IMR-90 (cell line): ENCODE results near the gene GPR107. TPM values are rescaled to one million over a fixed set of nuclear protein-coding genes. Genes with fewer than 3 reads are reported as not detected.

Experiments used
- ATAC-seq: fragments of 200-7000 bp; cut with Tn5 transposase; 2 replicates; pipeline ENCODE4 v1.9.1; 2020; ENCODE audit warnings: low read depth, mild to moderate bottlenecking, moderate library complexity
- BruUV-seq: library from RNA; stranded (reverse); fragments of 400-500 nt; replicated peaks from 2 replicates; lab custom pipeline; 2021; lab: Mats Ljungman, UMichigan
- CTCF ChIA-PET: fragments of 300-600 bp; formaldehyde crosslinking; extraction: SDS; loops from one replicate; lab custom pipeline; 2021; ENCODE audit warnings: antibody characterized with exemption; lab: Yijun Ruan, JAX
- POLR2A ChIA-PET: fragments of 300-600 bp; sonication (Branson Sonifier 250); formaldehyde crosslinking; loops from one replicate; lab custom pipeline; 2022; ENCODE audit warnings: antibody characterized with exemption; ENCODE audit not compliant: unreplicated experiment; lab: Charles Lee
- DNase-seq: peaks from one replicate; pipeline ENCODE4 v3.0.0; 2013
- H2AFZ ChIP-seq: replicated peaks from 2 replicates; pipeline ENCODE3; 2013; ENCODE audit warnings: low read length, mild to moderate bottlenecking; ENCODE audit not compliant: poor library complexity
- H2AK5ac ChIP-seq: 2 replicates; pipeline ENCODE4 v1.6.1; 2013; ENCODE audit warnings: low read depth, low read length, inconsistent platforms
- H2AK9ac ChIP-seq: replicated peaks from 2 replicates; pipeline ENCODE3; 2013; ENCODE audit warnings: mild to moderate bottlenecking, low read depth, low read length, moderate library complexity; ENCODE audit not compliant: poor library complexity
- H2BK120ac ChIP-seq: 2 replicates; pipeline ENCODE4 v1.6.1; 2013; ENCODE audit warnings: low read depth, low read length, inconsistent platforms
- H2BK15ac ChIP-seq: 3 replicates; pipeline ENCODE4 v1.6.1; 2013; ENCODE audit warnings: low read depth, low read length, inconsistent platforms
- H2BK20ac ChIP-seq: 2 replicates; pipeline ENCODE4 v1.6.1; 2013; ENCODE audit warnings: low read depth, mild to moderate bottlenecking, inconsistent platforms, low read length, moderate library complexity
- H2BK5ac ChIP-seq: 2 replicates; pipeline ENCODE4 v1.6.1; 2013; ENCODE audit warnings: mild to moderate bottlenecking, low read depth, low read length, inconsistent platforms; ENCODE audit not compliant: poor library complexity, severe bottlenecking
- H3K14ac ChIP-seq: replicated peaks from 2 replicates; pipeline ENCODE4 v1.6.1; 2013; ENCODE audit warnings: low read depth, low read length, inconsistent platforms
- H3K18ac ChIP-seq: 2 replicates; pipeline ENCODE4 v1.6.1; 2013; ENCODE audit warnings: low read depth, low read length, control low read depth
- H3K23ac ChIP-seq: 2 replicates; pipeline ENCODE4 v1.6.1; 2013; ENCODE audit warnings: low read depth, low read length, inconsistent platforms
- H3K27ac ChIP-seq: 2 replicates; pipeline ENCODE4 v1.5.1; 2013; ENCODE audit warnings: mild to moderate bottlenecking, control low read depth, low read length; ENCODE audit not compliant: insufficient read depth
- H3K27me3 ChIP-seq: 2 replicates; pipeline ENCODE4 v1.6.1; 2013; ENCODE audit warnings: low read length; ENCODE audit not compliant: control insufficient read depth, insufficient read depth
- H3K36me3 ChIP-seq: 2 replicates; pipeline ENCODE4 v1.6.1; 2013; ENCODE audit warnings: low read length, mixed read lengths; ENCODE audit not compliant: control insufficient read depth, insufficient read depth
- H3K4ac ChIP-seq: 2 replicates; pipeline ENCODE4 v1.6.1; 2013; ENCODE audit warnings: low read depth, low read length, inconsistent platforms
- H3K4me1 ChIP-seq: 2 replicates; pipeline ENCODE4 v1.6.1; 2013; ENCODE audit warnings: low read length, mixed read lengths; ENCODE audit not compliant: control insufficient read depth, insufficient read depth
- H3K4me2 ChIP-seq: 2 replicates; pipeline ENCODE4 v1.6.1; 2013; ENCODE audit warnings: low read depth, mild to moderate bottlenecking, control low read depth, low read length, moderate library complexity
- H3K4me3 ChIP-seq: 2 replicates; pipeline ENCODE4 v1.5.1; 2013; ENCODE audit warnings: low read depth, mild to moderate bottlenecking, control low read depth, low read length, moderate library complexity; ENCODE audit not compliant: insufficient read depth
- H3K56ac ChIP-seq: 2 replicates; pipeline ENCODE4 v1.6.1; 2013; ENCODE audit warnings: low read length, inconsistent platforms; ENCODE audit not compliant: insufficient read depth; ENCODE audit errors: extremely low read depth
- H3K79me1 ChIP-seq, 2 experiments: 2 replicates each; pipeline ENCODE4 v1.6.1; 2013; ENCODE audit warnings: low read length in 2 of 2, inconsistent platforms in 1 of 2, low read depth in 1 of 2
- H3K9ac ChIP-seq: 2 replicates; pipeline ENCODE4 v1.6.1; 2013; ENCODE audit warnings: low read depth, low read length, control low read depth
- H3K9me1 ChIP-seq: 2 replicates; pipeline ENCODE4 v1.6.1; 2013; ENCODE audit warnings: low read length, inconsistent platforms; ENCODE audit not compliant: insufficient read depth
- H3K9me3 ChIP-seq: 2 replicates; pipeline ENCODE4 v1.6.1; 2013; ENCODE audit warnings: low read length; ENCODE audit not compliant: control insufficient read depth, insufficient read depth
- H4K20me1 ChIP-seq: 2 replicates; pipeline ENCODE4 v1.6.1; 2013; ENCODE audit warnings: low read length, inconsistent platforms; ENCODE audit not compliant: insufficient read depth
- H4K5ac ChIP-seq: 2 replicates; pipeline ENCODE4 v1.6.1; 2013; ENCODE audit warnings: mild to moderate bottlenecking, low read depth, low read length, control low read depth
- H4K8ac ChIP-seq, 2 experiments: 2 replicates each; pipeline ENCODE4 v1.6.1; 2013; ENCODE audit warnings: low read depth in 2 of 2, low read length in 2 of 2, control low read depth in 1 of 2, inconsistent platforms in 1 of 2
- H4K91ac ChIP-seq: 2 replicates; pipeline ENCODE4 v1.6.1; 2013; ENCODE audit warnings: low read depth, low read length, inconsistent platforms; ENCODE audit not compliant: insufficient read depth
- BHLHE40 ChIP-seq: fragments of 150-350 bp; IDR thresholded peaks from 2 replicates; pipeline ENCODE4 v1.6.1; 2016; ENCODE audit warnings: mild to moderate bottlenecking, low read depth, low read length
- CEBPB ChIP-seq: IDR thresholded peaks from 2 replicates; pipeline ENCODE4 v1.6.1; 2012; ENCODE audit warnings: low read depth, low read length, improper control_type of control experiment
- CTCF ChIP-seq: conservative IDR thresholded peaks from 2 replicates; pipeline ENCODE4 v1.5.1; 2012; ENCODE audit warnings: mild to moderate bottlenecking, low read depth, low read length, improper control_type of control experiment
- MXI1 ChIP-seq: IDR thresholded peaks from 2 replicates; pipeline ENCODE4 v1.6.1; 2012; ENCODE audit warnings: low read depth, mild to moderate bottlenecking, low read length, moderate library complexity, borderline replicate concordance
- NFE2L2 ChIP-seq: fragments of 150-350 bp; IDR thresholded peaks from 2 replicates; pipeline ENCODE4 v1.6.1; 2016; ENCODE audit warnings: low read depth, mild to moderate bottlenecking, low read length
- POLR2A ChIP-seq: IDR thresholded peaks from 2 replicates; pipeline ENCODE4 v1.6.1; 2012; ENCODE audit warnings: mild to moderate bottlenecking, low read depth, low read length
- RCOR1 ChIP-seq: IDR thresholded peaks from 2 replicates; pipeline ENCODE4 v1.6.1; 2012; ENCODE audit warnings: mild to moderate bottlenecking, low read length, improper control_type of control experiment; ENCODE audit not compliant: insufficient replicate concordance
- SMC3 ChIP-seq: fragments of 150-350 bp; IDR thresholded peaks from 2 replicates; pipeline ENCODE4 v1.6.1; 2016; ENCODE audit warnings: low read depth, mild to moderate bottlenecking, antibody characterized with exemption, low read length, moderate library complexity
- WGBS, 2 experiments: methylation state at CpG; one replicate each; pipeline versions ENCODE4 v1.1.5 to v1.1.7; 2013; ENCODE audit warnings: missing lambda C conversion rate in 2 of 2; ENCODE audit not compliant: insufficient read length in 1 of 2; ENCODE audit errors: extremely low coverage in 2 of 2; 5-methylcytosine and 5-hydroxymethylcytosine counted together
- dilution Hi-C: fragments of 300-500 bp; cut with HindIII; formaldehyde crosslinking; loops from one replicate; pipeline ENCODE4 v1.14.3; 2018; ENCODE audit warnings: low sequenced_read_pairs; ENCODE audit not compliant: unreplicated experiment
- in situ Hi-C: fragments of 300-500 bp; cut with MboI; formaldehyde crosslinking; loops from 3 replicates; pipeline ENCODE4 v1.14.3; 2019; ENCODE audit warnings: low sequenced_read_pairs, inconsistent platforms, mixed read lengths
- intact Hi-C: fragments of 100-400 bp; cut with micrococcal nuclease; formaldehyde crosslinking; loops from 2 replicates; pipeline ENCODE4 v1.10.0; 2022
- polyA plus RNA-seq, 3 experiments: library from polyadenylated mRNA; depleted of rRNA; stranded (reverse); fragments of >200 nt; gene quantifications; 2 replicates each; pipeline ENCODE4 v1.2.3, GENCODE V29; 2012; ENCODE audit warnings: low replicate concordance in 1 of 3
- total RNA-seq: library from RNA; depleted of rRNA; stranded (reverse); fragments of >200 nt; gene quantifications from 2 replicates; pipeline ENCODE4 v1.2.3, GENCODE V29; 2012

The GPR107 gene
- total and polyA plus RNA-seq, 2 of the 4 experiments (the other 2 are of a cell fraction) = 16.7 to 21.6 TPM

- DNase-seq (no peak), ATAC-seq (no peak)
- CTCF ChIA-PET = no interaction called here
- Histone ChIP-seq H3K36me3 (peaks cover 27% of the 10 kb centered on the region), H3K4ac (no peak overlapping the region), H3K4me2 (no peak overlapping the region), H3K4me1 (peaks cover 24% of the 10 kb centered on the region), H3K27me3 (no peaks in the 10 kb centered on the region), H2AK5ac (no peak overlapping the region), H4K91ac (no peak overlapping the region), H2BK20ac (no peak overlapping the region), H2BK120ac (no peak overlapping the region), H2BK15ac (no peak overlapping the region), H2AK9ac (no peak overlapping the region), H3K9me1 (peaks cover 25% of the 10 kb centered on the region), H3K23ac (no peak overlapping the region), H4K5ac (no peak overlapping the region), H3K9ac (no peak overlapping the region), H3K4me3 (no peak overlapping the region), H3K27ac (no peak overlapping the region), H3K14ac (no peak overlapping the region), H3K56ac (no peak overlapping the region), H4K8ac (no peak overlapping the region), H4K20me1 (peaks cover 6% of the 10 kb centered on the region), H2AFZ (no peak overlapping the region), H3K79me1 (peaks cover 0 to 44% of the 10 kb centered on the region in 2 experiments; a peak in 2 of 4 replicates), H3K18ac (no peak overlapping the region), H2BK5ac (no peak overlapping the region), H3K9me3 (no peaks in the 10 kb centered on the region)
- POLR2A ChIA-PET = interaction anchor here (0.5 kb wide), 1 partner anchor 170 kb away, joined by 18 read pairs; no protein-coding TSS in a partner anchor
- WGBS, 2 experiments = 30% methylated on average over 2 of the region's 9 CpGs; no CpG with 5 or more reads in 1 of the 2 experiments
- BruUV-seq = no TSS peak
- intact Hi-C loops = no loop called here
- TF ChIP-seq BHLHE40 = no peak
- no peak for TF ChIP-seq CEBPB
- no peak for TF ChIP-seq MXI1
- no peak for TF ChIP-seq NFE2L2
- no peak for TF ChIP-seq RCOR1
- no peak for TF ChIP-seq CTCF
- no peak for TF ChIP-seq SMC3
- no peak for TF ChIP-seq POLR2A
- in situ Hi-C loops = loop anchor here (25.0 kb wide), 2 partner anchors 116 to 541 kb away; partner anchors contain the start of gene PRDM12
- dilution Hi-C loops = loop anchor here (25.0 kb wide), 1 partner anchor 116 kb away; no protein-coding TSS in a partner anchor
Measured at GRCh38 chr9:130120832-130121231, 67.1 kb downstream of the GPR107 start.
